Kidney epithelial cell (primary cell): Measurements from ENCODE around the gene HDAC10. TPM values are rescaled to one million over a fixed set of nuclear protein-coding genes. Genes with fewer than 3 reads are reported as not detected.

Source experiments
- DNase-seq: peaks from one replicate; pipeline ENCODE4 v3.0.0-alpha.2; 2010; ENCODE audit warnings: low read depth
- H3K27me3 ChIP-seq: 2 replicates; pipeline ENCODE4 v1.6.0; 2011; ENCODE audit warnings: low read length; ENCODE audit not compliant: control insufficient read depth, insufficient read depth
- H3K36me3 ChIP-seq: 2 replicates; pipeline ENCODE4 v1.5.1; 2011; ENCODE audit warnings: low read length; ENCODE audit not compliant: control insufficient read depth, insufficient read depth
- H3K4me3 ChIP-seq: 2 replicates; pipeline ENCODE4 v1.5.1; 2011; ENCODE audit warnings: low read depth, mild to moderate bottlenecking, control low read depth, low read length
- CTCF ChIP-seq: IDR thresholded peaks from 2 replicates; pipeline ENCODE4 v1.5.1; 2011; ENCODE audit warnings: mild to moderate bottlenecking, moderate library complexity, low read length, control low read depth, inconsistent platforms; ENCODE audit not compliant: insufficient read depth, poor library complexity, severe bottlenecking
- total RNA-seq: library from RNA; depleted of rRNA; stranded (reverse); fragments of >200 nt; gene quantifications from 2 replicates; pipeline ENCODE4 v1.2.3, GENCODE V29; 2015

HDAC10 gene
- total RNA-seq, 1 donor from 2014 or later = 21.1 TPM

- DNase-seq = no peak
- TF ChIP-seq CTCF = no peak
- Histone ChIP-seq H3K27me3 (no peaks in the 10 kb centered on the region), H3K36me3 (peaks cover 4% of the 10 kb centered on the region), H3K4me3 (no peak overlapping the region)
Observed at GRCh38 chr22:50247748-50248147, 3.3 kb downstream of the HDAC10 start.

GRCh38 chr22:50246242-50247175 lies 4.6 kb downstream of the HDAC10 start:
- Histone ChIP-seq H3K27me3 (no peaks in the 10 kb centered on the region), H3K4me3 (no peak overlapping the region), H3K36me3 (peaks cover 4% of the 10 kb centered on the region)
- TF ChIP-seq CTCF = no peak
- no peak for DNase-seq

- Histone ChIP-seq H3K36me3 (peaks cover 4% of the 10 kb centered on the region), H3K4me3 (peak overlapping the region; percentile 71), H3K27me3 (no peaks in the 10 kb centered on the region)
- no peak for TF ChIP-seq CTCF
- DNase-seq = no peak
Observed at GRCh38 chr22:50245214-50246072, 5.6 kb downstream of the HDAC10 start.

GRCh38 chr22:50244420-50245213 lies 6.4 kb downstream of the HDAC10 start, which contains the start of gene TUBGCP6:
Gene TUBGCP6, minus strand, starts transcription at chr22:50245023. Its CDS starts 564 bp downstream, at chr22:50244459.
- Histone ChIP-seq H3K36me3 (peaks cover 6% of the 10 kb centered on the region), H3K27me3 (no peaks in the 10 kb centered on the region), H3K4me3 (peak within 1 kb of the TSS; percentile 71)
- DNase-seq = peak; percentile 64
- peak; percentile 18 for TF ChIP-seq CTCF

GRCh38 chr22:50243685-50244419 lies 7.2 kb downstream of the HDAC10 start:
- Histone ChIP-seq H3K27me3 (no peaks in the 10 kb centered on the region), H3K4me3 (peak overlapping the region; percentile 71), H3K36me3 (peaks cover 6% of the 10 kb centered on the region)
- TF ChIP-seq CTCF = no peak
- DNase-seq = no peak
